HEK293 (cell line): Measurements from ENCODE around the gene FRMD5.

Source experiments
- CTCF ChIA-PET: fragments of 350-600 bp; formaldehyde crosslinking; extraction: SDS; loops from one replicate; lab custom pipeline; 2021; ENCODE audit warnings: antibody characterized with exemption; lab: Yijun Ruan, JAX
- POLR2A ChIA-PET: fragments of 300-600 bp; formaldehyde crosslinking; extraction: SDS; loops from one replicate; lab custom pipeline; 2020; ENCODE audit warnings: antibody characterized with exemption, inconsistent platforms; lab: Yijun Ruan, JAX
- H3K27ac ChIP-seq: fragments of 200-500 bp; sonication (Bioruptor generic); 2 replicates; pipeline ENCODE4 v1.5.1; 2014; ENCODE audit warnings: low read depth, low read length, control low read depth, inconsistent platforms; ENCODE audit errors: extremely low read depth
- H3K36me3 ChIP-seq, 2 experiments: fragments of 200-500 bp in 1 of 2; sonication (Bioruptor generic) in 1 of 2; 1 replicate in 1 of 2; 2 replicates in 1 of 2; pipeline ENCODE4 v1.5.1; 2014 to 2017; ENCODE audit warnings: inconsistent platforms in 2 of 2, low read length in 2 of 2; ENCODE audit not compliant: control insufficient read depth in 2 of 2, insufficient read depth in 1 of 2
- H3K4me1 ChIP-seq: fragments of 200-500 bp; sonication (Bioruptor generic); 2 replicates; pipeline ENCODE4 v1.5.1; 2014; ENCODE audit warnings: mild to moderate bottlenecking, low read length, inconsistent platforms; ENCODE audit not compliant: control insufficient read depth, insufficient read depth
- H3K4me3 ChIP-seq: 2 replicates; pipeline ENCODE4 v1.5.1; 2011; ENCODE audit warnings: low read depth, mild to moderate bottlenecking, control low read depth, low read length, moderate library complexity
- H3K9me3 ChIP-seq: fragments of 200-500 bp; sonication (Bioruptor generic); 2 replicates; pipeline ENCODE4 v1.5.1; 2014; ENCODE audit warnings: low read depth, low read length, inconsistent platforms; ENCODE audit not compliant: control insufficient read depth, insufficient read depth
- GLI2 ChIP-seq: fragments of 450-650 bp; formaldehyde crosslinking; IDR thresholded peaks from 2 replicates; pipeline ENCODE4; 2017; ENCODE audit warnings: missing biosample characterization, missing genetic modification characterization, low read depth, borderline replicate concordance
- MEIS1 ChIP-seq: sonication (generic); formaldehyde crosslinking; IDR thresholded peaks from 2 replicates; pipeline ENCODE4 v1.8.1; 2022; ENCODE audit warnings: missing genetic modification reagents, mild to moderate bottlenecking, borderline replicate concordance
- PRDM1 ChIP-seq: fragments of 450-650 bp; formaldehyde crosslinking; IDR thresholded peaks from 2 replicates; pipeline ENCODE4; 2016; ENCODE audit warnings: missing biosample characterization, missing genetic modification characterization
- SALL2 ChIP-seq: fragments of 450-650 bp; formaldehyde crosslinking; IDR thresholded peaks from 2 replicates; pipeline ENCODE4 v1.5.0; 2017; ENCODE audit warnings: missing biosample characterization, mild to moderate bottlenecking, missing genetic modification characterization, borderline replicate concordance
- SP2 ChIP-seq: fragments of 450-650 bp; formaldehyde crosslinking; IDR thresholded peaks from 2 replicates; pipeline ENCODE4 v1.5.1; 2016; ENCODE audit warnings: missing biosample characterization, missing genetic modification characterization
- SP3 ChIP-seq: fragments of 450-650 bp; formaldehyde crosslinking; IDR thresholded peaks from 2 replicates; pipeline ENCODE4 v1.5.1; 2016; ENCODE audit warnings: missing biosample characterization, missing genetic modification characterization
- ZNF155 ChIP-seq: fragments of 450-650 bp; formaldehyde crosslinking; IDR thresholded peaks from 2 replicates; pipeline ENCODE4 v1.5.1; 2016; ENCODE audit warnings: missing biosample characterization, missing genetic modification characterization
- ZNF23 ChIP-seq: fragments of 450-650 bp; formaldehyde crosslinking; IDR thresholded peaks from 2 replicates; pipeline ENCODE4 v1.5.1; 2016; ENCODE audit warnings: missing biosample characterization, missing genetic modification characterization, borderline replicate concordance
- ZNF280C ChIP-seq: fragments of 450-650 bp; formaldehyde crosslinking; IDR thresholded peaks from 2 replicates; pipeline ENCODE4 v1.5.1; 2016; ENCODE audit warnings: missing biosample characterization, missing genetic modification characterization
- ZNF292 ChIP-seq: fragments of 450-650 bp; formaldehyde crosslinking; IDR thresholded peaks from 2 replicates; pipeline ENCODE4 v1.5.1; 2016; ENCODE audit warnings: low read depth, missing biosample characterization, missing genetic modification characterization, borderline replicate concordance
- ZNF302 ChIP-seq: fragments of 450-650 bp; formaldehyde crosslinking; IDR thresholded peaks from 2 replicates; pipeline ENCODE4 v1.5.1; 2016; ENCODE audit warnings: missing biosample characterization, missing genetic modification characterization, low read depth
- ZNF311 ChIP-seq: fragments of 450-650 bp; formaldehyde crosslinking; IDR thresholded peaks from 2 replicates; pipeline ENCODE4 v1.5.1; 2017; ENCODE audit warnings: missing biosample characterization, missing genetic modification characterization, borderline replicate concordance
- ZNF48 ChIP-seq: fragments of 450-650 bp; formaldehyde crosslinking; IDR thresholded peaks from 2 replicates; pipeline ENCODE4 v1.5.1; 2016; ENCODE audit warnings: missing biosample characterization, missing genetic modification characterization
- ZNF549 ChIP-seq: fragments of 450-650 bp; IDR thresholded peaks from 2 replicates; pipeline ENCODE4 v1.5.1; 2018; ENCODE audit warnings: missing biosample characterization, missing genetic modification characterization, mild to moderate bottlenecking, inconsistent platforms, moderate library complexity
- TF ChIP-seq, protein P1 (sequence below): fragments of 450-650 bp; formaldehyde crosslinking; IDR thresholded peaks from 2 replicates; pipeline ENCODE4 v1.5.1; 2016; ENCODE audit warnings: missing biosample characterization, missing genetic modification characterization
- TF ChIP-seq, protein P2 (sequence below): fragments of 450-650 bp; formaldehyde crosslinking; IDR thresholded peaks from 2 replicates; pipeline ENCODE4 v1.5.1; 2016; ENCODE audit warnings: missing biosample characterization, missing genetic modification characterization, borderline replicate concordance

Gene FRMD5

DNA sequence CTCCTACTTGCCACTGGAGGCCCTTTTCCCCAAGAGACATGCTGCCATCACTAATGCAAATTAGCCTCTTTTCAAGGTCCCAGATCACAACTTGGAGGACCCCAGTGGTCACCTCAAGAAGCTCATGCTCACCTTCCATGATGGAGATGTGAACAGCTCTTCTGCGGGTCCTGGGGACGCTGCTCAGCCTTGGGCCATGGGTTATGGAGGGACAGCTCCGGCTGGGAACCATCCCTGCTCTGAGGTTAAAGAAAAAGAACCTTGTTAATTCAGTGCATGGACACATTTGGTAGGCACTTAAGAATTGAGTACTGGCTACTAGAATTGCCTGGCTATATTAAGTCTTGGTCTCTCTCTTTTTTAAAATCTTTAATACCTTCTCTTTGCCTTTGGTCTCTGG is 311.5 kb downstream of the FRMD5 start:
- Histone ChIP-seq H3K27ac (no peak overlapping the region), H3K9me3 (no peaks in the 10 kb centered on the region), H3K36me3 (peaks cover 4 to 71% of the 10 kb centered on the region in 2 experiments; a peak in 2 of 3 replicates), H3K4me3 (no peak overlapping the region), H3K4me1 (no peaks in the 10 kb centered on the region)
- POLR2A ChIA-PET: no interaction called here
- no peak for TF ChIP-seq SP3
- TF ChIP-seq MEIS1 (CRISPR knock-in tag): no peak
- TF ChIP-seq SALL2 (tag by site-specific recombination): no peak
- TF ChIP-seq SP2 (tag by site-specific recombination): no peak
- no peak for TF ChIP-seq ZNF292 (tag by site-specific recombination)
- TF ChIP-seq, protein P1, sequence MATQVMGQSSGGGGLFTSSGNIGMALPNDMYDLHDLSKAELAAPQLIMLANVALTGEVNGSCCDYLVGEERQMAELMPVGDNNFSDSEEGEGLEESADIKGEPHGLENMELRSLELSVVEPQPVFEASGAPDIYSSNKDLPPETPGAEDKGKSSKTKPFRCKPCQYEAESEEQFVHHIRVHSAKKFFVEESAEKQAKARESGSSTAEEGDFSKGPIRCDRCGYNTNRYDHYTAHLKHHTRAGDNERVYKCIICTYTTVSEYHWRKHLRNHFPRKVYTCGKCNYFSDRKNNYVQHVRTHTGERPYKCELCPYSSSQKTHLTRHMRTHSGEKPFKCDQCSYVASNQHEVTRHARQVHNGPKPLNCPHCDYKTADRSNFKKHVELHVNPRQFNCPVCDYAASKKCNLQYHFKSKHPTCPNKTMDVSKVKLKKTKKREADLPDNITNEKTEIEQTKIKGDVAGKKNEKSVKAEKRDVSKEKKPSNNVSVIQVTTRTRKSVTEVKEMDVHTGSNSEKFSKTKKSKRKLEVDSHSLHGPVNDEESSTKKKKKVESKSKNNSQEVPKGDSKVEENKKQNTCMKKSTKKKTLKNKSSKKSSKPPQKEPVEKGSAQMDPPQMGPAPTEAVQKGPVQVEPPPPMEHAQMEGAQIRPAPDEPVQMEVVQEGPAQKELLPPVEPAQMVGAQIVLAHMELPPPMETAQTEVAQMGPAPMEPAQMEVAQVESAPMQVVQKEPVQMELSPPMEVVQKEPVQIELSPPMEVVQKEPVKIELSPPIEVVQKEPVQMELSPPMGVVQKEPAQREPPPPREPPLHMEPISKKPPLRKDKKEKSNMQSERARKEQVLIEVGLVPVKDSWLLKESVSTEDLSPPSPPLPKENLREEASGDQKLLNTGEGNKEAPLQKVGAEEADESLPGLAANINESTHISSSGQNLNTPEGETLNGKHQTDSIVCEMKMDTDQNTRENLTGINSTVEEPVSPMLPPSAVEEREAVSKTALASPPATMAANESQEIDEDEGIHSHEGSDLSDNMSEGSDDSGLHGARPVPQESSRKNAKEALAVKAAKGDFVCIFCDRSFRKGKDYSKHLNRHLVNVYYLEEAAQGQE (tag by site-specific recombination): no peak
- no peak for TF ChIP-seq PRDM1 (tag by site-specific recombination)
- no peak for TF ChIP-seq ZNF549 (tag by site-specific recombination)
- no peak for TF ChIP-seq ZNF311 (tag by site-specific recombination)
- TF ChIP-seq ZNF155 (tag by site-specific recombination): no peak
- CTCF ChIA-PET: no interaction called here

GRCh38 chr15:43881944-43882343 is 313.1 kb downstream of the FRMD5 start:
- H3K36me3 ChIP-seq: peaks cover 4 to 78% of the 10 kb centered on the region in 2 experiments; a peak in 2 of 3 replicates
- H3K4me3 ChIP-seq: no peak overlapping the region
- CTCF ChIA-PET: interaction anchor here (0.6 to 2.0 kb wide), 7 partner anchors 9 to 857 kb away, joined by 3 to 12 read pairs (median 5); no protein-coding TSS in a partner anchor
- POLR2A ChIA-PET: no interaction called here
- H3K9me3 ChIP-seq: no peaks in the 10 kb centered on the region
- H3K27ac ChIP-seq: no peak overlapping the region
- no peaks in the 10 kb centered on the region for H3K4me1 ChIP-seq
- TF ChIP-seq SP3 (no peak), ZNF48 (tag by site-specific recombination) (no peak), ZNF292 (tag by site-specific recombination) (no peak)
- TF ChIP-seq, protein P1 (tag by site-specific recombination): no peak
- TF ChIP-seq, all 188 proteins: peak for 0

DNA sequence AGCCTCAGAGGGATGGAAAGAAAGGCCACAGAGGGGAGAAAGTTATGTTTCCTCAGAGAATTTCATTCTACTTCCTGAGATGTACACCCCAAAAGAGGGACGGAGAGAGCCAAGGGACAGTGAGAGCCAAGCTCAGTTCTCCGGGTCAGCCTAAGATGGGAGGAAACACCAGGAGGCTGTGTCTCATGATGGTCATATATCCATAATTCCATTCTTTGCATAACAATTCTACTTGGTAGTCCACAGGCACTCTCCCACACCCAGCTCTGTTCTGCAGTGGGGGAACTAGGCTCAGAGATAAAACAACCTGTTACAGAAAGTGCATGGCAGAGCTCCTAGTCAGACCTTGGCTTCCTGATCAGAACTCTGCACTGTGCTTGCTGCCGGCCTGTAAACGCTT is 313.8 kb downstream of the FRMD5 start:
- CTCF ChIA-PET: interaction anchor here (0.5 to 2.0 kb wide), 7 partner anchors 9 to 475 kb away, joined by 3 to 12 read pairs (median 5); no protein-coding TSS in a partner anchor
- Histone ChIP-seq H3K4me3 (no peak overlapping the region), H3K36me3 (peaks cover 4 to 76% of the 10 kb centered on the region in 2 experiments; a peak in 2 of 3 replicates), H3K9me3 (no peaks in the 10 kb centered on the region), H3K4me1 (no peaks in the 10 kb centered on the region), H3K27ac (no peak overlapping the region)
- POLR2A ChIA-PET: no interaction called here
- no peak for TF ChIP-seq ZNF280C (tag by site-specific recombination)
- TF ChIP-seq, protein P2, sequence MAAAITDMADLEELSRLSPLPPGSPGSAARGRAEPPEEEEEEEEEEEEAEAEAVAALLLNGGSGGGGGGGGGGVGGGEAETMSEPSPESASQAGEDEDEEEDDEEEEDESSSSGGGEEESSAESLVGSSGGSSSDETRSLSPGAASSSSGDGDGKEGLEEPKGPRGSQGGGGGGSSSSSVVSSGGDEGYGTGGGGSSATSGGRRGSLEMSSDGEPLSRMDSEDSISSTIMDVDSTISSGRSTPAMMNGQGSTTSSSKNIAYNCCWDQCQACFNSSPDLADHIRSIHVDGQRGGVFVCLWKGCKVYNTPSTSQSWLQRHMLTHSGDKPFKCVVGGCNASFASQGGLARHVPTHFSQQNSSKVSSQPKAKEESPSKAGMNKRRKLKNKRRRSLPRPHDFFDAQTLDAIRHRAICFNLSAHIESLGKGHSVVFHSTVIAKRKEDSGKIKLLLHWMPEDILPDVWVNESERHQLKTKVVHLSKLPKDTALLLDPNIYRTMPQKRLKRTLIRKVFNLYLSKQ (tag by site-specific recombination): no peak
- no peak for TF ChIP-seq ZNF302 (tag by site-specific recombination)
- TF ChIP-seq ZNF23 (tag by site-specific recombination): no peak
- TF ChIP-seq GLI2 (tag by site-specific recombination): no peak
- TF ChIP-seq, all 188 proteins: peak for 0
